Breast epithelium (tissue), 3 donors: ENCODE measurements around the gene DDOST.

Experiments
- POLR2A ChIP-seq: fragments of 450-650 bp; IDR thresholded peaks from one replicate; pipeline ENCODE4 v1.6.1; 2016; ENCODE audit warnings: antibody characterized with exemption, mild to moderate bottlenecking, moderate library complexity
- POLR2AphosphoS5 ChIP-seq, 3 donors: sonication (generic); formaldehyde crosslinking; IDR thresholded peaks; one replicate each; pipeline ENCODE4 v1.6.1; 2017; ENCODE audit warnings: antibody characterized with exemption in 3 of 3
- TF ChIP-seq, protein P1 (sequence below), 3 donors: fragments of 450-650 bp; IDR thresholded peaks; one replicate each; pipeline ENCODE4 v1.5.1; 2016 to 2017; ENCODE audit warnings: antibody characterized with exemption in 3 of 3, mild to moderate bottlenecking in 3 of 3, moderate library complexity in 3 of 3

GRCh38 chr1:20632386-20632785, 28.8 kb downstream of the DDOST start:
- TF ChIP-seq POLR2A (no peak), POLR2AphosphoS5 (IDR thresholded peaks at IDR 0.05) (no peak)
- TF ChIP-seq, protein P1, sequence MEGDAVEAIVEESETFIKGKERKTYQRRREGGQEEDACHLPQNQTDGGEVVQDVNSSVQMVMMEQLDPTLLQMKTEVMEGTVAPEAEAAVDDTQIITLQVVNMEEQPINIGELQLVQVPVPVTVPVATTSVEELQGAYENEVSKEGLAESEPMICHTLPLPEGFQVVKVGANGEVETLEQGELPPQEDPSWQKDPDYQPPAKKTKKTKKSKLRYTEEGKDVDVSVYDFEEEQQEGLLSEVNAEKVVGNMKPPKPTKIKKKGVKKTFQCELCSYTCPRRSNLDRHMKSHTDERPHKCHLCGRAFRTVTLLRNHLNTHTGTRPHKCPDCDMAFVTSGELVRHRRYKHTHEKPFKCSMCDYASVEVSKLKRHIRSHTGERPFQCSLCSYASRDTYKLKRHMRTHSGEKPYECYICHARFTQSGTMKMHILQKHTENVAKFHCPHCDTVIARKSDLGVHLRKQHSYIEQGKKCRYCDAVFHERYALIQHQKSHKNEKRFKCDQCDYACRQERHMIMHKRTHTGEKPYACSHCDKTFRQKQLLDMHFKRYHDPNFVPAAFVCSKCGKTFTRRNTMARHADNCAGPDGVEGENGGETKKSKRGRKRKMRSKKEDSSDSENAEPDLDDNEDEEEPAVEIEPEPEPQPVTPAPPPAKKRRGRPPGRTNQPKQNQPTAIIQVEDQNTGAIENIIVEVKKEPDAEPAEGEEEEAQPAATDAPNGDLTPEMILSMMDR (IDR thresholded peaks at IDR 0.05), result no peak
